Measurements from ENCODE around the gene FIGN. TPM values are rescaled to one million over a fixed set of nuclear protein-coding genes. Genes with fewer than 3 reads are reported as not detected.

The FIGN gene
- total RNA-seq, 6 experiments from 2014 or later = 1.3 to 4.4 (median 2.0) TPM

DNA sequence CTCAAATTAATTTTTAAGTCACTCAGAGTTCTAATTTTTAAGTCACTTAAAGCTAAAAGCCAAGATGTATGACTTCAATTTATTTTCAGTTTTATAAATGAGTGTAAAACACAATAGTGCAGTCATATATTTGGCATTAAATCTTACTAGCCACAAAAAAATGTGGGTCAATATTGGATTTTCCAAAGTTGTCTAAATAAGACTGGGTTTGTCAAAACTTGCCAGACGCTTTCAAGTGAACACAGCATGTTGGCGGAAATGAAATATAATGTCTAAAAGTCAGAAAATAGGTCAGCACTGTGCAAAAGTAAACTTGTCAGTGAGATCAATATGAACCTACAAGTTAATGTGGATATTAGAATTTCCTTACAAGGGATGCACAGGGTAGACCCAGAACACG lies 128.9 kb downstream of the FIGN start:
- Mint-ChIP-seq H3K27me3 (ENCODE audit: insufficient read depth) (no peaks in the 10 kb centered on the region), H3K4me1 (ENCODE audit: low read depth) (peaks cover 30% of the 10 kb centered on the region), H3K4me3 (no peak overlapping the region), H3K36me3 (ENCODE audit: low read depth) (no peaks in the 10 kb centered on the region), H3K9me3 (no peaks in the 10 kb centered on the region), H3K27ac (no peak overlapping the region)
- DNase-seq = no peak
- TF ChIP-seq, protein P1, sequence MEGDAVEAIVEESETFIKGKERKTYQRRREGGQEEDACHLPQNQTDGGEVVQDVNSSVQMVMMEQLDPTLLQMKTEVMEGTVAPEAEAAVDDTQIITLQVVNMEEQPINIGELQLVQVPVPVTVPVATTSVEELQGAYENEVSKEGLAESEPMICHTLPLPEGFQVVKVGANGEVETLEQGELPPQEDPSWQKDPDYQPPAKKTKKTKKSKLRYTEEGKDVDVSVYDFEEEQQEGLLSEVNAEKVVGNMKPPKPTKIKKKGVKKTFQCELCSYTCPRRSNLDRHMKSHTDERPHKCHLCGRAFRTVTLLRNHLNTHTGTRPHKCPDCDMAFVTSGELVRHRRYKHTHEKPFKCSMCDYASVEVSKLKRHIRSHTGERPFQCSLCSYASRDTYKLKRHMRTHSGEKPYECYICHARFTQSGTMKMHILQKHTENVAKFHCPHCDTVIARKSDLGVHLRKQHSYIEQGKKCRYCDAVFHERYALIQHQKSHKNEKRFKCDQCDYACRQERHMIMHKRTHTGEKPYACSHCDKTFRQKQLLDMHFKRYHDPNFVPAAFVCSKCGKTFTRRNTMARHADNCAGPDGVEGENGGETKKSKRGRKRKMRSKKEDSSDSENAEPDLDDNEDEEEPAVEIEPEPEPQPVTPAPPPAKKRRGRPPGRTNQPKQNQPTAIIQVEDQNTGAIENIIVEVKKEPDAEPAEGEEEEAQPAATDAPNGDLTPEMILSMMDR (IDR thresholded peaks at IDR 0.05) = no peak

DNA sequence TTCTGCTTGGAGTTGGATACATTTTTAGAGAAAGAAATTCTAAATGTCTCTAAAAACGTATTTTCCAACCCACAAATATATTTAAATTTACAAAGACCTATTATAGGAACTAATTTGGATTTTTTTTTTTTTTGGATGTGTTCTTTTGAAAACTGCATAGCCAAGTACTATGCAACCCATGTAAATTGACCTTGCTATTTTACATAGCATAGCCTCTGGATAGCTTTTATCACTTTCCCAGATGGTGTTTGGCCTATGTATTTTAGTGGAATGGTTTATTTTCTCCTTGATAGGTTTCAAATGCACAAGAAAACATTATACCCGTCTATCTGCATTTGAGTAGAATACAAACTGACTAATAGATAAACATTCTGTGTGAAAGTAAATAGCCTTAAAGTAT lies 130.0 kb downstream of the FIGN start:
- H3K9me3 Mint-ChIP-seq = no peaks in the 10 kb centered on the region
- no peaks in the 10 kb centered on the region for H3K27me3 Mint-ChIP-seq (ENCODE audit: insufficient read depth)
- DNase-seq = no peak
- TF ChIP-seq, protein P1 (IDR thresholded peaks at IDR 0.05) = no peak
- H3K27ac Mint-ChIP-seq = no peak overlapping the region
- peaks cover 38% of the 10 kb centered on the region for H3K4me1 Mint-ChIP-seq (ENCODE audit: low read depth)
- no peaks in the 10 kb centered on the region for H3K36me3 Mint-ChIP-seq (ENCODE audit: low read depth)
- H3K4me3 Mint-ChIP-seq = no peak overlapping the region

DNA sequence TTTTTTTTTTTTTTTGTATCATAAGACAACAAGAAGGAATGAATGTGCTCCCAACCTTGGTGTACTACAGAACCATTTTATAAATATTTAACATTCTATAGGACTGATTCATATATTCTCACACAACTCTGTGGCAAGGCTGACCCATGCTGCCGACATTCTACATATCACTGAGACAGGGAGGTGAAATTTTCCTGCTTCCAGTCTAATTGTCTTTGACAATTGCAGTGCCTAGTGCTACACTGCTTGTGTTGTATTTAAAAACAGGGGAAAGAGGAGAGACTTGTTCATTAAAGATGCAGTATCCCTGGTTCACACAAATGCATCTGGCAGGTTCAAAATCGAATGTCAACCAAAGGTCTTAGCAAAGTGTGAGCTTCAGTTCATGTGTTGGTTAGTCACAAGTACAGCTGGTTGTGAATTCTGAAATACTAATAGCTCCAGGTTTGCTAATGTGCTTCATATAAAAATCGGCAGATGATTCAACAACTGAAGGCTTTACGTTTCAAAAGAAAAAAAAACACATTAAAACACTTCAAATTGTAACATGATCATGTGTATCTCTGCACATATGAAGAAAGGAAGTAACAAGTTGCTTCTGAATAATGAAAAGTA lies 130.8 kb downstream of the FIGN start:
- H3K4me1 Mint-ChIP-seq (ENCODE audit: low read depth) = peaks cover 42% of the 10 kb centered on the region
- H3K4me3 Mint-ChIP-seq = peak overlapping the region; percentile 21

DNA sequence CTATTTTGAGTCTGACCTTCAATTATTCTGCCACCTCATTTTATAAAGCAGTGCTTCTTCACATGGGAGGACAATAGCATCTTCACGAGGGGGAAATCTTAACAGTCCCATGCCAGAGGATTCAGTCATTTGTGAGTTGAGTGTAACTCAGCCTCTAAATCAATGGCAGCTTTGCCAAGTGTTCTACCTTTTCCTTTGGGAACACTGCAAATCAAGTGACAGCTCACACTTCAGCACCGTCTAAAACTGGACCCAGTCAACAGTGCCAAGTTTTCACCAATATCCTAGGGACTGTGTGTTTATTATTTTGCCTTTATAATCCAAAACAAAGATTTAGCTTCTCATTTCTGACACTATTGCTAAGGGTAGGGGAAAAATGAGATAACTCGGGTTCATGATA lies 133.6 kb downstream of the FIGN start:
- no peaks in the 10 kb centered on the region for H3K36me3 Mint-ChIP-seq (ENCODE audit: low read depth)
- H3K9me3 Mint-ChIP-seq = no peaks in the 10 kb centered on the region
- no peaks in the 10 kb centered on the region for H3K27me3 Mint-ChIP-seq (ENCODE audit: insufficient read depth)
- H3K4me3 Mint-ChIP-seq = no peak overlapping the region
- TF ChIP-seq, protein P1 (IDR thresholded peaks at IDR 0.05) = no peak
- H3K27ac Mint-ChIP-seq = no peak overlapping the region
- peaks cover 59% of the 10 kb centered on the region for H3K4me1 Mint-ChIP-seq (ENCODE audit: low read depth)
- DNase-seq = no peak

More for the DNA sequence above, 130.8 kb downstream of the FIGN start:
- TF ChIP-seq, protein P1 (IDR thresholded peaks at IDR 0.05) = no peak
- H3K9me3 Mint-ChIP-seq = no peaks in the 10 kb centered on the region
- H3K36me3 Mint-ChIP-seq (ENCODE audit: low read depth) = no peaks in the 10 kb centered on the region
- H3K27ac Mint-ChIP-seq = peak overlapping the region; percentile 4
- no peaks in the 10 kb centered on the region for H3K27me3 Mint-ChIP-seq (ENCODE audit: insufficient read depth)
- DNase-seq = peak; percentile 57

DNA sequence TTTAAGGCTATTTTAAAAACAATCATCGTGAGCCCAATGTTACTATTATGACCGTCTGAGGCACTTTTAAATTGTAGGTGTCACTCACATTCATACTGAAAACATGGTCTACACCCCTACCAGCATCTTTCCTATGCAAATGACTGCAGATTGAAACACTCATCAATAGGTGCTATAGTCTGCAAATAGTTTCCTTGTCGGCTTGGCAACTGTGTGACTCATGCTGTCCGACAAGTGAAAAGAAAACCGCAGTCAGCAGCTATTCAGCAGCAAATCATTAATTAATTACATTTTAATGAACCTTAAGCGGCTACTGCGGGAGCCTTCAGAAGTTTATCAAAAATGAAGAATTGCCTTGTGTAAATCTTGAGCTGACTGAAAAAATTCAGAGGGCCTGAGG lies 134.4 kb downstream of the FIGN start:
- Mint-ChIP-seq H3K27ac (no peak overlapping the region), H3K9me3 (no peaks in the 10 kb centered on the region), H3K36me3 (ENCODE audit: low read depth) (no peaks in the 10 kb centered on the region), H3K4me3 (no peak overlapping the region), H3K4me1 (ENCODE audit: low read depth) (peaks cover 53% of the 10 kb centered on the region), H3K27me3 (ENCODE audit: insufficient read depth) (no peaks in the 10 kb centered on the region)
- TF ChIP-seq, protein P1 (IDR thresholded peaks at IDR 0.05) = no peak
- DNase-seq = no peak

Data from HFFc6 (cell line).